GM21737 (cell line): ENCODE results near the gene SCARB1.

Experiments used
- ATAC-seq: cut with Tn5 transposase; IDR thresholded peaks from one replicate; pipeline ENCODE4 v1.9.1; 2021; ENCODE audit warnings: mild to moderate bottlenecking, moderate library complexity; ENCODE audit not compliant: unreplicated experiment

The SCARB1 gene

DNA sequence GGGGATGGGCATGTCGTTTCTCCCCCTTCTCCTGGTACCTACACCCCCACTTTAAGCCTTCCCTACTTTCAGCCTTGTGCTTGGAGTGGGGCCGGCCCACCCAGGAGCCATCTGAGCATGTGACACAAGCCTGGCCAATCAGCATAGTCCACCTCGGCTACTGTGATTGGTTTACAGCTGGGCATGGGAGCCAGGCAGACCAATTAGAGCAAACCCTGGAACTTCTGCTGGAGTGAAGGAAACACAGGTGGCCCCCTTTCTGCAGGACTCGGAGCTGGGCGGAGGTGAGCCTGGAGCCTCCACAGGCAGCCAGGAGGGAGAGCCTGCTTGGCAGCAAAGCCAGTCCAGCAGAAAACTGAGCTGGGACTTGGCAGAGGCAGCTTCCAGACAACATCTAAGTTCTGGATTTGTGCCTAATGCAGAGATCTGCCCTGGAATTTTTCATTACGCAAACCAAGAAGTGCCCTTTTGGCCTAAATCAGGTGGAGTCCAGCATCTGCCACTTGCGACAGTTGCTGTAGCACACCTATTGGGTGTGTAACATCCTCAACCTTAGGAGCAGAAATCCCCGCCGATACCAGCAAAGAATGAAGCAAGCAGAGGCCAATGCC is 59.5 kb downstream of the SCARB1 start:
- ATAC-seq: no peak

DNA sequence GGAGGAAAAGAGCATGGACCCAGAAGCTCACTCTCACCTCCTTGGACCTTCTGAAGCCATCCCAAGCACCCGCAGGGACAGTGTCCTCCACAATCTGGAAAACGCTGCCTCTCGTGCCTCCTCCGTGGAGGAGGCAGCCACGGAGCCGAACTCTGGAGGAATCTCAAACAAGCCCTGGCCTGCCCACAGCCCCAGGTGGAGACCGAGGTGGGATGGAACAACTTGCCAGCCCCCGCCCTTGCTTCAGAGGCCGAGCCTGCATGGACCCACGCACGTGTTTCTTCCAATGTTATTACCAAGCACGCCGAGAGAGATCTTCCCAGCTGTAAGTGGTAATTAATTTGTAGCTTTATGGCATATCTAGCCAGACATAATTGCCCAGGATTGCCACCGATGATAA is 61.3 kb downstream of the SCARB1 start:
- no peak for ATAC-seq

DNA sequence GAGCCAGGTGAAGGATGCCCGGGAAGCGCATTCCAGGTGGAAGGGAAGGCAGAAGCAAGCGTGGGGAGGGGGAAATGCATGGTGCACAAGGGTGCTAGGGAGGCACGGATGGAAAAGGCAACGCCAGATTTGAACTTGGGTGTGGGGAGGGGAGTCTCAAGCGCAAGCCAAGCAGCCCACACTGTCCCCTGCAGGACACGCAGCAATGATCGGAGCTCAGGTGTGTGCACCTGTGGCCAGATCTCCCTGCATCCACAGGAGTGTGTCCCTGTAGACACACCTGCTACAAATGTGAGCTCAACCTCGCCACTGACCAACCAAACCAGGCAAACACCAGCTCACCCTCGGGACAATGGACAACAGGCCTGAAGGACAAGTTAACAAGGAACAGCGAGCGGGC is 63.2 kb downstream of the SCARB1 start:
- no peak for ATAC-seq

DNA sequence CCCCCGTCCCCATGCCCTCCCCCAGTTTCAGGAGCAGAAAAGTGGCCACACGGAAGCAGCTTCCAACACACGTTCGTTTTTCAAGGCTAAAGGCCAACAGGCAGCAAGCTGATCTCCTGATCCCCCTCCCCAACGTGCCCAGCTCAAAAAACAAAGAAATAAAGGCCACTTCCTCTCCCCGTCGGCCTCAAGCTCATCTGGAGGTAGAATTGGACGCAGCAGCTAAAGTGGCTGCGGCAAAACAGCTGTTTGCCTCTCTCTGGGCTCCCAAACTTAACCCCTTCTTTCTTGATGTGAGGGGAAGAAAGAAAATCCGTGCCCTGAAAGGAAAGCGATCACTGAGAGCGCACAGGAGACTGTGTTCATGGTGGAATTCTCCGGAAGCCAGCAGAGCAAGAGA is 66.3 kb downstream of the SCARB1 start:
- ATAC-seq: no peak

DNA sequence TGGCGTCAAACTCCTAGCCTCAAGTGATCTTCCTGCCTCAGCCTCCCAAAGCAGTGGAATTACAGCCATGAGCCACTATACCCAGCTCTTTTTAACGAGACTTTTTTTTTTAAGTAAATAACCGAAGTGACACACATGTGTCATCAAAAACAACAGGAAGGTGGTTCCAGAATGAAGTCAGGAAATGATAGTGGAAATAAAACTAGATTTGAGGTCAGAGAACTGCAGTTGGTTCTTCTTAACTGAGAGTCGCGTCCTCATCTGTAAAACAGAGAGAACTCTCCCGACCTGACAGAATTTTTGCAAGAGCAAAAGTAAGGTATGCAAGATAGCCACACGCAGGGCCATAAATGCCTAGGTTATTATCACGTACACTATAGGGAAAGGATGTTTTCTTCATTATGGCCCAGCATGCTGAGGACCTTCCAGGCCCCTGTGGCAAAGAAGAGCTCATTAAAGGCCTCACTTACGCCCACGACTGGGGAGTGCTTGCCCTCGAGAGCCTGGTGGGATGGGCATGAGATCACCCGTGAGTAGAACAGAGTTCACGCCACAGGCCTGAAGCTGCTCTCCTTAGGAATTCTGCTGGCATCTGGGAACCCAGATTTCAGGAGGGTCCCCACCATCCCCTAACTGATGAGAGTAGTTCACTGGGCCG is 67.2 kb downstream of the SCARB1 start:
- ATAC-seq: no peak

DNA sequence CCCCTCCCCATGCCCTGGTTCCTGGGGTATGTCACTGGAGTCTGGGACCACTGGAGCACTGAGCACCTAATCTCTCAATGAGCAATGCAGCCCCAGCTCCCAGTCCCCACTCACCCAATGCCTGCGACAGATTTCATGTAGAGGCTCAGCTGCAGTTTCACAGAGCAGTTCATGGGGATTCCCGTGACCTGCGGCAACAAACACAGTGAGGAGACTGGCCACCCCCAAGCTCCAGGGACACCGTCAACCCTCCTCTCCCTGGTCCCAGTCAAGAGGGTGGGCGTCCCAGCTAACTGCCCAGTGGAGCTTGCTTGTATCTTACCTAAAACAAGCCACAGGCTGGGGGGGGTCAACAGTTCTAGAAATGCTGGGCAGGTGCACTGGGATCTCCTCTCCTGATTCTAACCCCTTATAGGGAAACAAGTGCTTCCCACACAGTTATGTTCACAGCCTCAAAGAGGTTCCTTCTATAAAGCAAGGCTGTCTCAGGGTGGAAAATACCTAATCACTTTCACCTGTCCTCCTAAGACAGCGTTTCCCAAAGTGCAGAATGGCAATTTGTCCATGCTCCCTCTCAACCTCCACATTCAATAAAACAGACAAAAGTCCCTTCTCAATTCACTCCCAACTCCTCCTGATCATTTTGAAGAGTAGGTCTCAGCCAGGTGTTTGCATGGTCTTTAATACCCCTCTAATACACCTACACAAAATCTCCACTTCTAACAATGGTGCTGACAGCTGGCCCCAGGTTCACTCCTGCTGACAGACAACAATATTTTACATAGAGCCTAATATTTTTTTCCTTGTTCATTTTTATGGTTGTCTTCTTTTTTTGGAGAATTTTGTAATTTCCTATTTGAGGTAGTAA is 68.3 kb downstream of the SCARB1 start:
- ATAC-seq: peak; percentile 72

DNA sequence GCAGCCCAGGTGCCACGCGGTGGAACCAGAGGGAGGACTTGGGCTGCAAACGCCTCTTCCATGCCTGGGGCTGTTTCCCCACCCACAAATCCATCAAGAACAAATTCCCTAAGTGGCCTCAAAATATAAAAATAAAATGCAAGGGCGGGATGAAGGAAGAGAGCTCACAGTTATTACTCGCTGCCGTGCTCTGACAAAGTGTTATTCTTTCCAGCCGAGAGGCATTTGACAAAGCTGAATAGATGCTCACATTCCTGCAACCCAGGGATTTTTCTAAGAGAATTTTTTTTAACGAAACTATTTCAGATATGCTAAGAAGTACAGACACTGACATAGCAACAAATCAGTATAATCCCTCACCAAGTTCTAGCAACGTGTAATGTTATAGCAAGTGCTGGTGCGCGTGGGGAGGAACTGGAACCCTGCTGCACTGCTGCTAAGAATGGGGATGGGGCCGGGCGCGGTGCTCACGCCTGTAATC is 70.7 kb downstream of the SCARB1 start:
- no peak for ATAC-seq

DNA sequence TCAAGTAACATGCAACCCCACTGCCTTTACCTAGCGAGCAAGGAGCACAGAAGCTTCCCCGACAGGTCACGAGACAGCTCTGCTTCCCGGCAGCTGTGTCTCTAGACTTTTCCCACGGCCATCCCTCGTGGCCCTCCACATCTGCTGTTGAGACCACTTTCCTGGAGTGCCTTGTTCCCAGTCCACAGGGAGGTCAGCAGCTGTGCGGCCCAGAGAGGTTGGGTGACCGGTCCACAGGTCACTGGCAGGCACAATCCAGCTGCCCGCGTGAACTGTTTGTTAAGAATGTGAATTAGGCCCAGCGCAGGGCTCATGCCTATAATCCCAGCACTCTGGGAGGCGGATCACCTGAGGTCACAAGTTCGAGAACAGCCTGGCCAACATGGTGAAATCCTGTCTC is 71.5 kb downstream of the SCARB1 start:
- ATAC-seq: no peak

DNA sequence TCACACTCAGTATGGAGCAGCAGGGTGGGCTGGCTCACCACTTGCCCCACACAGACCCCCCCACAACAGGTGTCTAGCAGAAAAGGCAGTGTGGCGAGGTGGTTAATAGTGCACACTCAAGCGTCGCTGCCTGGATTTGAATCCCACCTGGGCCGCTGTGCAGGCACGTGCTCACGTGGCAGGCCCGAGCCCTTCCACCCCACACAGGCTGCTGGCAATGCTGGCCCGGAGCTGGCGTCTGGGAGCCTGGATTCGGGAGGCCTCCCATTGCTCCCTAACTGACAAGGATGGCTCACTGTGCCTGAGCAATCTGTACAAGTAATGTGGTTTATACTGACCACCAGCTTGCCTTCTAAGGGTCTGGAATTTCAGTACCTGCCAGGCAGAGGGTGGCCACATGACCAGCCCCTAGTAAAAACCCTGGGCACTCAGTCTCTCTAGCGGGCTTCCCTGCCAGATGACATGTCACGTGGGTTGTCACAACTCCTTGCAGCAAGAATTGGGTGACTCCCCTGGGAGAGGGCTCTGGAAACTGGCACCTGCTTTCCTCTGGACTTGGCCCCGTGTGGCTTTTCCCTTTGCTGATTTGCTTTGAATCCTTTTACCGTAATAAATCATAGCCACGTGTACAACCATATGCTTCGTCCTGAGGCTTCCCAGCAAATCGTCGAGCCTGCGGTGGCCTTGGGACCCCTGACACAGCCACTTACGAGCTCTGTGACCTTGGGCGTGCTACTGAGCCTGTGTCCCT is 72.8 kb downstream of the SCARB1 start:
- no peak for ATAC-seq

DNA sequence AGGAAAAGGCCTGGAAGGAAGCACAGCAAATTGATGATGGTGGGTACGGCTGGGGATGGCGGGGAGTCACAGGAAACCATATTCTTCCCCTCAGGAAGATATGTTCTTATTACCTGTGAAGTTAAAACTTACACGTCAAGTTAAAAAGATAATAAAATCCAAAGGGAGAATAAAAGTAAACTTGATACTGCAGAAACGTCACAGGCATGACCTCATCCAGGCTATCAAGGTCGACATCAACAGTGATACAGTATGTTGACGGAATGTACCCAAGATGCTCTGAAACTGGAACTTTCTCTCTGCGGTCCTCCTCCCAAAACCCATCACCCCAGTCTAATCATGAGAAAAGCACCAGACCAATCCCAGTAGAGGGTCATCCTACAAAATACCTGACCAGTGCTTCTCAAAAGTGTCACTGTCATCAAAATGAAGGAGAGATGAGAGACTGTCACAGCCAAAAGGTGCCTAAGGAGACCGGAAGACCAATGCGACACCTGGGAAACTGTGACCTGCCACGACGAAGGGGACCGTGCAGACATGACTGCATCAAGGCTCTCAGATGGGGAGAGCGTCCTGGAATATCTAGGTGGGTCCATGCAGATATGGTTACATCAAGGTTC is 74.6 kb downstream of the SCARB1 start:
- ATAC-seq: no peak

DNA sequence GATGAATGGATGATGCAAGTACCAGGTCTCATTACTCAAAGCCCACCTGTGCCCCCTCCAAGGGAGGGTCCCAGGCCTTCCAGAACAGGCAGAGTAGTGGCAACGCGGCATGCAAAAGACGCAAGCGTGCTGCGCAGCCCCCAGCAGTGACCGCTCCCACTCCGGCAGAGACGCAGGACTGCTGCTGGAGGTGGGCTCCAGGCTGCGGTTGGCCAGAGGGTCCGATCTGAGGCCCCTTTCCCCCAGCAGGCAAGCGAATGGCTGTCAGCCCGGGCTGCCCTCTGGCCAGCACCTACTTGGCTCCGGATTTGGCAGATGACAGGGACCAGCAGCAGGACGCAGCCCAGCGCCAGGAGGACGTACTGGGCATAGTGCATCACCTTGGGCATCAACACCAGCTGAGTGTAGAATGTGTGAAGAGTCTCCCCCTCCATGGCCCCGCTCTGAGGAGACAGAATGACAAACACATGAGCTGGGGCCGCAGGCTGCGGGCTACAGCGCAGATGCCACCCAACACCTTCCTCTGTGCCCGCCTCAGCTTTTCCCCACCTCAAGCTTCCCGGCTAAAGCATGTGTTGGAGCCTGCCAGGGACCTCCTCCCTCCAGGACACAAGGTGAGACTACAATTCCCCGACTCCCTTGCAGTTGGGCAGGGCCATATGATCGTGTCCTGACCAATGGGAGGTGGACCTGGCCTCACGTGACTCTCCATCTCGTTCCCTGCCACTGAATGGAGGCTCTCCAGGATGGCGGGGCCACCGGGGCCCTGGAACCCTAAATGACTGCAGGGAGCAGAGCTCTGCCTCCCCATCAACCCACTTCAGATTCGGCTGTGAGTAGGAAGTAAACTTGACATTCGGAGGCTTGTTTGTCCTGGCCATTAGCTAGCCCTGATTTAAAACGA is 77.4 kb downstream of the SCARB1 start:
- no peak for ATAC-seq

DNA sequence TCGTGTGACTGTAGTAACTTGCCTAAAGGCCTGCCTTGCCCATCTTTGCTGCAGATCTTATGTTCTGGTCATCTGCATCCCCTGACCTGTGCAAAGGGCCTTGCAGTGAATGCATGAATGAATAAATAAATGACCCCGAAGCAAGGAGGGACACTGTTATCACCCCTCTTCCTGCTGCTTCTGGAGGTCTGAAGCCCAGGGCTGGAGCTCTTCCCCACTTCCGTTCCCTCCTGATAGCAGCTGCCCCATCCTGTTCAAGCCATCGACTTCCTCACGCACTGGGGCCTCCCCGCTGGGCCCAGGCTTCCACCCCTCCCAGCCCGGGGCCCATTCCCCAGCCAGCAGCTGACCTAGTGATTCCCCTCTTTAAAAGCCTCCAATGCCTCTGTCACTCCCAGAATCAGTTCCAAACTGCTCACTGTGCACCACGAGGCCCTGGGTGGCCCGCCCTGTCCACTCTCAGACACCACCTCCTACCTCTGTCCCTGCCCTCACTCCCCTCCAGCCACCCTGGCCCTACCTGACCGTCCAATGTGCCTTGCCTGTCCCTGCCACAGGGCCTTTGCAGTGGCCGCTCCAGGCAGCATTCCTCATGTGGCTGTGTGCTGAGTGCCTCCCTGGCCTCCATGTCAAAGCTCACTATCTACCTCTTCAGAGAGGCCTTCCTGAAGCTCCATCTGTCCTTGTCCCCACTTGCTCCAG is 78.6 kb downstream of the SCARB1 start:
- ATAC-seq: no peak

DNA sequence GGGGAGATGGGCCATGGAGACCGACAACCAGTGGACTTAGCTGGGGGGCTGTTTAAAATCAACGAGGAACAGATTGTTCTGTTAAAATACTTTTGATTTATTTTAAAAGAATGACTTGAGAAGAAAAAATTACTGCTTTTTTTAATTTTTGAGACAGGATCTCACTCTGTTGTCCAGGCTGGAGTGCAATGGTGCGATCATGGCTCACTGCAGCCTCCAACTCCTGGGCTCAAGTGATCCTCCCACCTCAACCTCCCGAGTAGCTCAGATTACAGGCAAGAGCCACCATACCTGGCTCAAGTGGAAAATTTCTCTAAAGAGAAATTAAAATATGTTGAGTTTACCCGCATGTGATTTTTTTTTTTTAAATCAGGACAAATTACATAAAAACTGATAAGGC is 80.6 kb downstream of the SCARB1 start:
- ATAC-seq: no peak

DNA sequence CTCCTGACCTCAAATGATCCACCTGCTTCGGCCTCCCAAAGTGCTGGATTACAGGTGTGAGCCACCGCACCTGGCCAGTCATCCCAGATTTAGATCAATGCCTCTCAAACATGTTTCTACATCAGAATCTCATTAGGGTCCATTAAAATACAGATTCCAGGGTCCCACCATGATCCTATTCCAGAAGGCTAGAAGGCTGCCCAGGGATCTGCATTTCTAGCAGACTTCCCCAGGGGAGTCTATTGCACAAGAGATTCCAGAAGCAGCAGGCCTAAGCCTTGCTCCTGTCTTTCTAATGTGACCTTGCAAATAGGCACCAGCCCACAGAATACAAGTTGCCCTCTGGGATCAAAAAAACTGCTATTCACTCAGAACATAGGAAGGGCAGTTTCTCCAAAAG is 81.5 kb downstream of the SCARB1 start:
- ATAC-seq: no peak

DNA sequence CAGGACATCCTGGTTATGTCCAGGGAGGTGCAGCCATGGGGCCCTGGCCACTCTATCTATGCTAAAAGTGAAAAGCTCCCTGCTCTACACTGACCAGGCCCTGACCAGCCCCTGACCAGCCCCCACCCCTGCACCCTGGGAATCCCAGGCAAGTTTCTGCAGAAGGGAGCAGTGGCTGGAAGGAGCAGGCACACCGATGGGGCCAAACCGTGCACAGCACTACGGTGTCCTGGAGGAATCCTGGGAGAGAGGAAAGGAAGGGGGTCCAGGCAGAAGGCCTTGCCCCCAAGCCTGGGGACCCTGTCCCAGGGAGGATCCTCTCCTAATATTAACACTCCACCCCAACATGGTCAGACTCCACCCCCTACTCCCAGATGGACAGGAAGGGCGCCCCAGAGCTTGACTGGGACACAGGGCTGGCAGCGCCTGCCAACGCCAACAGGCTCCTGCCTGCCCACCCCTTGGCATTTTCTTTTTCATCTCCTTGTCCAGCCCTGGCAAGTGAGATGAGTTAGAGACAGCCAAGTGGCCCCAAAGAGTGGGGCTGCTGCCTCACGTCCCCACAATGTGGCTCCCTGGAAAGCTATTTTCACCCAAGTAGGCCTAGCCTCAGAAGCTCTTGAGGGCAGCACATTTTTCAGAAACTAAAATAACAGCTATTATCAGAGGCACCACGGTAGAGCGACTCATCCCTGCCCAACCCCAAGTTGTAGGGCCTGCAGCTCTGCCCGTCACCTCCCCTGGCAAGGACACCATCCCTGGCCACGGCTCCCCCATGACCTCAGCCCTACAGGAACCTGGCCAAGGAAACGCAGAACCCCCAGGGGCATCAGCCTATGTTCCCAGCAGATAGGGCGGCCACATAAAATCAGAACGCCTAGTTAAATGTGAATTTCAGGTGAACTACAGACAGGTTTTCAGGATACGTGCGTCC is 82.6 kb downstream of the SCARB1 start:
- no peak for ATAC-seq

DNA sequence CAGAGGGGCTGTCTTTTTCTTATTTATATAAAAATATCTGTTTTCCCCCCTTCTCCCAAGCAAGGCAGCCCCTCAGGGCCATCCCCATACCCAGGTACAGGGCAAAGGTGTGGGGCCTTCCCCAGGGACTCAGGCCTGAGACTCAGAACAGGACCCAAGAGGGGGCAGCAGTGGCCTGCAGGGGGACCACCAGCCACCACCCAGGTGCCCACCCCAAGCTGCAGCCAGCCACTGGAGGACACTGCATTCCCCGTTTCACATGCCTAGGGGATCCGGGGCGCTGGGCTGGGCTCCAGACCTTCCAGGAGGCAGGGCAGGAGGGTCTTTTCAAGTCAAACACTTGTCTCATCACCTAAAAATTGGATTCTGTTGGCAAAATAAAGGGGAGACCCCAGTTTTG is 83.3 kb downstream of the SCARB1 start:
- ATAC-seq: no peak

DNA sequence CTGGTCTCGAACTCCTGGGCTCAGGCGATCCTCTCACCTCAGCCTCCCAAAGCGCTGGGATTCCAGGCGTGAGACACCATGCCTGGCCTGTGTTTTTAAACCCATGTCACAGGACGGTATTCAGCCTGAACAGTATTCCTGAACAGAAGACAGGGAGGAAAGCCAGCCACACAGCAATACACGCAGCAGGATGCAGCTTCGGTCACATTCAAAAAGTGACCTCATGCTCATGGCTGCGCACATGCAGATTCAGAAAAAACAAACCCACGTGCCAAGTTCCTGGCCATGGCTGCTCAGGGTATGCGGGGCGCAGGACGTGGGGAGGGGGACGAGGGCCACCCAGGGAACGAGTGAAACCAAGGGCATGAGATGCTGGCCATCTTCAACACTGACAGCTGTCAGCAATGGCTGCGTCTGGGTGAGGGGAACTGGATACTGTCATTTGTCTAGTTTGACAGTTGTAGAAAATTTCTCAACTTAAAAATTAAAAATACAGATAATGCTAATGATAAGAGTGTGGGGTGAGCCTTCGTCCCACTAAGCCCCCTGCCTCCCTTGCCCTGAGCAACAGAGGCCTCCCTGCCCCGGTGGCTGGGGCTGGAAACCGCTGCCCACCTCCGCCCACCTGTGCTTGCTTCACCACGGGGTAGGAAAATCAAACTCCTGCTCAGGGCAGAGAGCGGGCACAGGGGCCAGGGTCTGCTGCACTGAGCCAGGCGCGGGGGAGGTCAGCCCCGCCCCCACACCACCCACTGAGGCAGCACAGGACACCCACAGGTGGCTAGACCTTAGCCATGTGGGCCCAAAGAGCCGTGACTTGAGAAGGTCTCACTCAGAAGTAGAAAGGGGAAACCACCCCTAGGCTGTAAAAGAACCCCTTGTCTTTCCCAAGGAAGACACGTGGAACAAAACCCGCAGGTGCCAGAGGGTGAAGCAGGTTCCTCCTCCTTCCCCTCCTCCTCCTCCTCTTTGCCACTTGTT is 84.2 kb downstream of the SCARB1 start:
- peak; percentile 42 for ATAC-seq
